SU-DHL-6 (cell line): ENCODE data around the gene PHKB.
"Not testable (repeated sequence)": the region's sequence is repeated elsewhere in the genome, so short reads cannot be mapped to it uniquely, and the experiment has no call there.

Experiments used
- EZH2phosphoT487 ChIP-seq: fragments of 200-600 bp; sonication (generic), shearing (Covaris generic); conservative IDR thresholded peaks from 2 replicates; pipeline ENCODE4 v1.6.1; 2018; ENCODE audit warnings: mild to moderate bottlenecking, antibody characterized with exemption, low read length, moderate library complexity, mixed read lengths
- TF ChIP-seq, protein P1 (sequence below): fragments of 200-600 bp; sonication (generic); IDR thresholded peaks from one replicate; pipeline ENCODE4 v1.5.1; 2017; ENCODE audit warnings: antibody characterized with exemption, mild to moderate bottlenecking, low read length, moderate library complexity; ENCODE audit not compliant: insufficient read depth, poor library complexity, severe bottlenecking

DNA sequence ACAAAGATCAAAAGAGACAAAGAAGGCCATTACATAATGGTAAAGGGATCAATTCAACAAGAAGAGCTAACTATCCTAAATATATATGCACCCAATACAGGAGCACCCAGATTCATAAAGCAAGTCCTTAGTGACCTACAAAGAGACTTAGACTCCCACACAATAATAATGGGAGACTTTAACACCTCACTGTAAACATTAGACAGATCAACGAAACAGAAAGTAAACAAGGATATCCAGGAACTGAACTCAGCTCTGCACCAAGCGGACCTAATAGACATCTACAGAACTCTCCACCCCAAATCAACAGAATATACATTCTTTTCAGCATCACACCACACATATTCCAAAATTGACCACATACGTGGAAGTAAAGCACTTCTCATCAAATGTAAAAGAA lies 21.1 kb upstream of the PHKB start:
- TF ChIP-seq, protein P1, sequence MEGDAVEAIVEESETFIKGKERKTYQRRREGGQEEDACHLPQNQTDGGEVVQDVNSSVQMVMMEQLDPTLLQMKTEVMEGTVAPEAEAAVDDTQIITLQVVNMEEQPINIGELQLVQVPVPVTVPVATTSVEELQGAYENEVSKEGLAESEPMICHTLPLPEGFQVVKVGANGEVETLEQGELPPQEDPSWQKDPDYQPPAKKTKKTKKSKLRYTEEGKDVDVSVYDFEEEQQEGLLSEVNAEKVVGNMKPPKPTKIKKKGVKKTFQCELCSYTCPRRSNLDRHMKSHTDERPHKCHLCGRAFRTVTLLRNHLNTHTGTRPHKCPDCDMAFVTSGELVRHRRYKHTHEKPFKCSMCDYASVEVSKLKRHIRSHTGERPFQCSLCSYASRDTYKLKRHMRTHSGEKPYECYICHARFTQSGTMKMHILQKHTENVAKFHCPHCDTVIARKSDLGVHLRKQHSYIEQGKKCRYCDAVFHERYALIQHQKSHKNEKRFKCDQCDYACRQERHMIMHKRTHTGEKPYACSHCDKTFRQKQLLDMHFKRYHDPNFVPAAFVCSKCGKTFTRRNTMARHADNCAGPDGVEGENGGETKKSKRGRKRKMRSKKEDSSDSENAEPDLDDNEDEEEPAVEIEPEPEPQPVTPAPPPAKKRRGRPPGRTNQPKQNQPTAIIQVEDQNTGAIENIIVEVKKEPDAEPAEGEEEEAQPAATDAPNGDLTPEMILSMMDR: not testable (repeated sequence)
- TF ChIP-seq EZH2phosphoT487: not testable (repeated sequence)
